ENCODE measurements around the gene VSTM2B. TPM values are rescaled to one million over a fixed set of nuclear protein-coding genes. Genes with fewer than 3 reads are reported as not detected.

Gene VSTM2B
- total RNA-seq, 1 donor from 2014 or later, result not detected

DNA sequence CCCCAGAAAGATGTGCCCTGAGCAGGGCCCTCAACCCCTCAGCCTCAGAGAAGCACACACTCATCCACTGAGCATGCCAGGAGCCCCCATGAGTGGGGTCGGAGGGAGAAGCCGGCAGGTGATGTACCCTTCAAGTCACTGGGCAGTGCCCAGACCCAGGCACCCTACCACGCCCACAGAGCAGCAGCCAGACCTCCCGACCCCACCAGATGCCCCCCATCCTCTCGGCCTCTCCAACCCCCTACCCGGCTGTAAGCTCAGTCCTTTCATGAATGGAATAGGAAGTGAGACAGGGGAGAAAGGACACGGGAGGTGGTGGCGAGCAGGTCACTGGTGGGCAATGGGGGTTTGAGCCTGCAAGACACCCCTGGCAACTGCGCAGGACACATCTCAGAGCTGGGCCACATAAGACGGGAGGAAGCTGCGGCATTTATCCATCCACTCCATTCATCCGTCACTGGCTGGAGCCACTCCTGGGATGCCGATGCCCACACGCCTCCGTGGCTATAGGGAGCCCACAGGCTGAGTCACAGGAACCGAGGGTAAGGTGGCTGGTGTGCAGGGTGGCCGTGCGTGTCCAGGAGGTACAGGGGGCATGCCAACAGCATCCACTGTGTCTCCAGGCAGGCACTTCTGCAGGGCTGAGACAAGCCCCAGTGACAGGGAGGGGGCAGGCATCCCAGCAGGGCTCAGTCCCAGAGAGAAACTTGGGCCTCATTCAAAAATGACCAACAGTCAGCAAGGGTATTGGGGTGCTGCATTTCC lies 23.8 kb upstream of the VSTM2B start:
- Mint-ChIP-seq H3K27ac (ENCODE audit: unreplicated experiment) (no peak overlapping the region), H3K4me1 (ENCODE audit: unreplicated experiment) (no peaks in the 10 kb centered on the region)

DNA sequence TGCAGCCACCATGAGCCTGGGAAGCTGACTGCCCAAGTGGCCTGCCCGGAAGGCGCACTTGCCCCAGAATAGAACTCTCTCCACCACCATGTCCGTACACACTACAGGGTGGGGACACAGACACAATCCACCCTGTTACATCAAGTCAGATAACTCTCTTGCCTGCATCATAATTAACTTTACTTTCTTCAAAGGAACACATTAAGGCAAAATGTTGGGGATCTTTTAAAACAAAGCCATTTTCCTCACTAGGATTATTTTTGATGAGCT lies 23.3 kb upstream of the VSTM2B start:
- TF ChIP-seq CTCF (IDR thresholded peaks at IDR 0.05), result no peak
- H3K9me3 Mint-ChIP-seq (ENCODE audit: unreplicated experiment), result peaks cover under 1% of the 10 kb centered on the region
- H3K4me3 Mint-ChIP-seq (ENCODE audit: unreplicated experiment), result no peak overlapping the region
- no peaks in the 10 kb centered on the region for H3K27me3 Mint-ChIP-seq (ENCODE audit: unreplicated experiment)
- H3K36me3 Mint-ChIP-seq (ENCODE audit: unreplicated experiment), result no peaks in the 10 kb centered on the region
- DNase-seq (ENCODE audit: extremely low spot score, unreplicated experiment), result no peak
- H3K27ac Mint-ChIP-seq (ENCODE audit: unreplicated experiment), result no peak overlapping the region
- H3K4me1 Mint-ChIP-seq (ENCODE audit: unreplicated experiment), result no peaks in the 10 kb centered on the region

More for the DNA sequence above, 23.8 kb upstream of the VSTM2B start:
- no peaks in the 10 kb centered on the region for H3K36me3 Mint-ChIP-seq (ENCODE audit: unreplicated experiment)
- no peak overlapping the region for H3K4me3 Mint-ChIP-seq (ENCODE audit: unreplicated experiment)
- H3K9me3 Mint-ChIP-seq (ENCODE audit: unreplicated experiment), result no peaks in the 10 kb centered on the region
- H3K27me3 Mint-ChIP-seq (ENCODE audit: unreplicated experiment), result no peaks in the 10 kb centered on the region
- no peak for TF ChIP-seq CTCF (IDR thresholded peaks at IDR 0.05)
- DNase-seq (ENCODE audit: extremely low spot score, unreplicated experiment), result no peak

DNA sequence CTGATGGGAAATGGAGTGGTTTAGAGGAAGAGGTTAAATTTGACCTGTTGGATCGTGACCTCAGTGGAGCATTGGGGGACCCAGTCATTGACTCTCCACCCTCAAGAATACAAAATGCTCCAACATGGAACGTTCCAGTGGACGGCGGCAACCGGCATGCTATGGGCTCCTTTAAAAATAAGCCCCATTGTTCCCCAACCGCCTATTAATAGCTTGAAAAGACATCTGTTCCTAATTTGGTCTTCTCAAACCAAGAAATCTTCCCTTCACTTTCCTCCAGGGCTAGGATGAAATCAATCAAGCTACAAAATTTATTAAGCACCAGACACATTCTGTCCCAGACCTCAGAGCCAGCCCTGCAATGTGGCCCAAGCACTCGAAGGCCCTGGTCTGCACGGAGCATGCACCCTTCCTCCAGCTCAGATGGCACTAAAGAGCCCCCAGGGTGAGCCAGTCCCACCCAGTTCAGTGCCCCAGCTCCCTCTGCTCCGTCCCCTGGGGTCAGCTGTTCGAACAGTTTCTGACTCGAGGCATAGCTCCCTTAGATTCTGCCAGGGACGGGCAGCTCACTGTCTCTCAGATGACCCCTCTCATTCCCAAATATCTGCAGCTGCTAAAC lies 22.5 kb upstream of the VSTM2B start:
- Mint-ChIP-seq H3K36me3 (ENCODE audit: unreplicated experiment) (no peaks in the 10 kb centered on the region), H3K27me3 (ENCODE audit: unreplicated experiment) (no peaks in the 10 kb centered on the region), H3K27ac (ENCODE audit: unreplicated experiment) (no peak overlapping the region), H3K4me1 (ENCODE audit: unreplicated experiment) (no peaks in the 10 kb centered on the region), H3K4me3 (ENCODE audit: unreplicated experiment) (no peak overlapping the region), H3K9me3 (ENCODE audit: unreplicated experiment) (peaks cover 4% of the 10 kb centered on the region)
- TF ChIP-seq CTCF (IDR thresholded peaks at IDR 0.05), result no peak
- no peak for DNase-seq (ENCODE audit: extremely low spot score, unreplicated experiment)

DNA sequence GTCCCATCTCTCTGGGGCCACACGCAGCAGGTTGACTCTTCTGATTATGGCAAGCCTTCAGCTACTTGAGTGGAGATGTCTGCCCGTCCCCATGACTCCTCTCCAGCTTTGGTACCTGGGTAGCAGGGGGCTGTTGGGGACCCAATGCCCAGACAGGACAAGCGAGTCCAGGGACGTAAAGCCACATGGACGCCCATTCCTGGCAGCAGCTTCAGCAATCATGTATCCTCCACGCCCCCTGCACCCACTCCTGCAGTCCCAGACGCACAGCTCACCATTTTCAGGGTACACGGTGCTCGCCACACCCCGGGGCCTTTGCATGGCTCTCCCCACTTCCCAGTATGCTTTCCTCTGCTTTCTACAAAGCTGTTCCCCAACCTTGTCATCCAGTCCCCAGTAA lies 22.0 kb upstream of the VSTM2B start:
- TF ChIP-seq CTCF (IDR thresholded peaks at IDR 0.05), result no peak
- H3K4me3 Mint-ChIP-seq (ENCODE audit: unreplicated experiment), result no peak overlapping the region
- H3K36me3 Mint-ChIP-seq (ENCODE audit: unreplicated experiment), result no peaks in the 10 kb centered on the region
- peaks cover 4% of the 10 kb centered on the region for H3K9me3 Mint-ChIP-seq (ENCODE audit: unreplicated experiment)
- no peaks in the 10 kb centered on the region for H3K4me1 Mint-ChIP-seq (ENCODE audit: unreplicated experiment)
- no peak for DNase-seq (ENCODE audit: extremely low spot score, unreplicated experiment)
- no peaks in the 10 kb centered on the region for H3K27me3 Mint-ChIP-seq (ENCODE audit: unreplicated experiment)
- no peak overlapping the region for H3K27ac Mint-ChIP-seq (ENCODE audit: unreplicated experiment)

DNA sequence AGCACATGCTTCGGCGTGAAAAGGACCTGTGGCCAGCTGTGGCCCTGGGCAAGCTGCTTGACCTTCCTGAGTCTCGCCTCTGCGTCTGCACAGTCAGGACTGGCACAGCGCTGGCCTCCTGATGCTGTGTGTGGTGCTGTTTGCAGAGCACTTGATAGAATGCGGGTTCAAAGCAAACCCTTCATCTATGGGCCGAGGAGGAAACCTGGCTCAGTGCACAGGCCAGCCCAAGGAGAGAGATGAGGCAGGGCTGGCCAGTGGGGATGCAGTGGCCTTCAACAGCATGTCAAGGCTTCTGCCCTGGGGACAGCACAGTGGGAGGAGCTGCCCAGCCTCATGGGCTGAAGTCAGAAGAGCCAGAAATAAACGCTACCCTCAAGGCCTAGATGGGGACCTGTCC lies 21.3 kb upstream of the VSTM2B start:
- Mint-ChIP-seq H3K9me3 (ENCODE audit: unreplicated experiment) (peaks cover 4% of the 10 kb centered on the region), H3K4me1 (ENCODE audit: unreplicated experiment) (no peaks in the 10 kb centered on the region), H3K4me3 (ENCODE audit: unreplicated experiment) (no peak overlapping the region), H3K27me3 (ENCODE audit: unreplicated experiment) (no peaks in the 10 kb centered on the region), H3K36me3 (ENCODE audit: unreplicated experiment) (no peaks in the 10 kb centered on the region), H3K27ac (ENCODE audit: unreplicated experiment) (no peak overlapping the region)
- TF ChIP-seq CTCF (IDR thresholded peaks at IDR 0.05), result no peak
- no peak for DNase-seq (ENCODE audit: extremely low spot score, unreplicated experiment)

All from osteocyte (in vitro differentiated cells).